MM.1S (cell line): Measurements from ENCODE around the gene TAS2R41.

Source experiments
- CTCF ChIP-seq: fragments of 300-600 bp; sonication (generic); IDR thresholded peaks from 2 replicates; pipeline ENCODE4 v1.5.1; 2016; ENCODE audit warnings: antibody characterized with exemption, low read length, mixed read lengths
- EZH2 ChIP-seq: fragments of 300-600 bp; sonication (generic); optimal IDR thresholded peaks from 2 replicates; pipeline ENCODE3; 2017; ENCODE audit warnings: low read depth, mild to moderate bottlenecking, antibody characterized with exemption, low read length, mixed read lengths

- TF ChIP-seq CTCF (no peak), EZH2 (no peak)
Observed at GRCh38 chr7:143452495-143452894, 25.2 kb upstream of the TAS2R41 start.
